GM19025 (cell line): ENCODE results near the gene COPS7A.

Source experiments
- ATAC-seq: cut with Tn5 transposase; IDR thresholded peaks from one replicate; pipeline ENCODE4 v1.9.1; 2021; ENCODE audit warnings: mild to moderate bottlenecking, low read depth, moderate library complexity; ENCODE audit not compliant: unreplicated experiment

The COPS7A gene

DNA sequence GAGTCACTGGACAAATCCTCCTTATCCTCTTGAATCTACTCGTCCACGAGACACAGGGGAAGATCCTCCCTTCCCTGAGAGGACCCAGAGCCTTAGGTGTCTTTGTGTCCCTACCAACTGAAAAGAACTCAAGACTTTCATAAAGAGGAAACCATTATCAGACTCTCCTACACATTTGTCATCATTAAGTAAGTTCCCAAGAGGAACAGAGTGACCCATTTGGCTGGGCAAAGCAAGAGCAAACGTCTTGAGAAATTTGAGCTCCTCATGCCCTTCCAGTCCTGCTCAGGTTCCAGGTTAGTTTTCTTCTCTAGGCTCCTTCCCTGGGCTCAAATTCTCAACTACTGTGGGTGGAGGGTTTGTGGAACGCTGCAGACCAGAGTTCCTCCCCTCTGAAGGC lies 23.4 kb downstream of the COPS7A start:
- ATAC-seq: no peak

- ATAC-seq: no peak
Observed at GRCh38 chr12:6748761-6749160, 24.9 kb downstream of the COPS7A start.

DNA sequence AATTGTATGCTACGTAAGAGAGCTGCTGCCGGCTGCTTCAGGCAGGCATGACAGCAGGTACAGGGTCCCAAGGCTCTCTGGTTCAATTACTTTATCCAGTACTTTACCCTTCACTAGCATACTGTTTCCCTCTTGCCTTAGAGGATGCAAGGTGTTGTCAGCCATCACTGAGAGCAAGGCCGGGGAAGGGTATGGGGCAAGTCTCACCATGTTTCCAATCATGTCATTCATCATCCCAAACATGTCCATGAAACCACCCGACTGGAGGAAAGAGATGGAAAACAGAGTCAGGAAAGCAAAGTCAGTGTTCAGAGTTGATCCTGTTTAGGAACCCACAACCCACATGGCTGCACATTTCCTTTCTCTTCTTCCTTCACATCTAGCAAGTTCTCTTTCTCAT lies 26.7 kb downstream of the COPS7A start:
- ATAC-seq: no peak

GRCh38 chr12:6751767-6752166 lies 27.9 kb downstream of the COPS7A start:
- no peak for ATAC-seq

DNA sequence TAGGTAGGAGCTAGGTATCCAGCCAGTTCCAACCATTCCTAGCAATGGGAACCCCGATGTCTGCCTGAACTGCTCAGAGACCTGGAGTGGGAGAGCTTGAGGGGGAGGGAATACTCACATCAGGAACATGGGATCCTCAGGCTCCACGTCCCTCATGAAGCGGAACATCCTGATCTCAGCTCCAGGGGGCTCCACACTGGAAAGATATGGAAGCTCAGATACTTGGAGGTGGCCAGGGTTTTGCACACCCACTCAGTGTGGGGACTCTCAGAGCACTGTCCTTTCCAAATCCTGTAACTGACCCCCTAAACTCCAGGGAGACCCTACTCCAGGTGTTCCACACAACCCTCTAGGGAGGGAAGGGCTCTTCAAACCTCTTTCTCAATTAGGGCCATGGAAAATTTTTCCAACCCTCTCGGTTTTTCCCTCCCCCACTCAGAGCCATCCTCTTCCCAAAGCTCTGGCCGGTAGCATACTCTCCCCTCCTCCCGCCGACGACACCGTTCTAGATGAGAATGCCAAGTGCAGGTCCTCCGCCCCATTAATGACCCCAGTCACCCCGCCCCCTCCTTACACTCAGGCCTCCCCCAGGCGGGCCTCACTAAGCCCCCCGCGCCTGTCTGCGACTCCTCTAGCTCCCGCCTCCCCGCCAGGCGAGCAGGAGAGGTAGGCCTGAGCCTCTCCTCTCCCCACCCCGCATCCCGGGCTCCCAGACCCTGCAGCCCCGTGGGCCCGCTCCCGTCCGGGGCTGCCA lies 28.5 kb downstream of the COPS7A start:
- peak; percentile 1 for ATAC-seq

DNA sequence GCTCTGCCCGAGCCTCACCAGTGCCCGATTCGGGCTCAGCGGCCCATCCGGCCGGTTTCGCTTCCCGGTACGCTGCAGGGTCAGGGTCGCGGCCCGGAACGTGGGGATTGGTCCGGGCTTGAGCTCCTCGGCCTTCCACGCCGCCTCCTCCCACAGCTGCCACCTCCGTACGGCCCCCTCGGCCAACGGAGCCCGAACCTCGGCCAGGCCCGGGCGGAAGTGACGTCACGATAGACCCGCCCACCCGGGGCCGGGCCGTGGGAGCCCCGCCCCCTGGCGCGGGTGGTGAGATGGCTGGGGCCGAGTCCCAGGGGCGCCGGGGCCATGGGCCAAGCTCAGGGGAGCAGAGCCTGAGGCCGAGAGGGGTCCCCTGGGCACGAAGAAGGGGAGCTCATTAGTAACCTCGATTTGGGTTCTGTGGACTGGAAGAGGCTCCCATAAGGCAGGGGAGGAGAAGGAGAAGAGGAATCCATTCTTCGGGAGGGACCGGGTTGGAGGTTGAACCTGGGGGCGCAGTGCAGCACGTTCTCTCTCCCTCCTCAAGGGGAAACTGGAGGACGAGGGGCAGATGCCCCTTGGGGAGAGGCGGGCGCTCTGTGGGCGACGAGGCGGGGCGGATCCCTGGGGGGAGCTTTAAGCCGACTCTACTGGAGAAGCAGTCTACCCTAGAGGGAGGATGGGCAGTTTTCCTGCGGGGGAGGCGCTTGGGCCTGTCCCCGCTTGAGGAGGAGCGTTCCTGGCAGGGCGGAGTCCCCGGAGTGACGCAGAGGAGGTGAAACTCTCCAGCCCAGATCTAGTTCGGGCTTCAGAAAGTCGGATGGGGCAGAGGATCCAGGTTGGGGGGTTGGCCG lies 29.3 kb downstream of the COPS7A start, which contains the start of gene MLF2:
Gene MLF2, minus strand, starts transcription at position 221 of the 851 bp plus-strand sequence. CDS start 807 bp downstream, outside the sequence.
- ATAC-seq: peak; percentile 79

- ATAC-seq: no peak
Observed at GRCh38 chr12:6753772-6754356, 30.0 kb downstream of the COPS7A start.

DNA sequence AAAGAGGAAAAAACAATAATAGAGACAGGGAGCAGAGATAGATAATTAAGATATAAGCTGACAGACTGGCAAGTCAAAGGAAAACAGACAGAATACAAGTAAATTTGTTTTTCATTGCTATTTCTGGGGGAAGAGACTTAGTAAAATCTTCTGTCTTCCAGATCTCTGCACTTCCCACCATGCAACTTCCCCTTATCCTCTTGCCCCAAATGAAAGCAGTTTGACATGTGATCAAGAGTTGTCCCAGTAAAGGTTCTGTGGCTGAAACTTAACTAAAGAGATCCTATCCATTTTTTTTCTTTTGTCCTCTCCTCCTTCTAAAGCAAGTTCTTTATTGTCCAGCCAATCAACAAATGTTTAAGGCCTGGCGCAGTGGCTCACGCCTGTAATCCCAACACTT lies 30.6 kb downstream of the COPS7A start:
- ATAC-seq: no peak

- ATAC-seq: no peak
Observed at GRCh38 chr12:6757028-6757690, 33.3 kb downstream of the COPS7A start.

DNA sequence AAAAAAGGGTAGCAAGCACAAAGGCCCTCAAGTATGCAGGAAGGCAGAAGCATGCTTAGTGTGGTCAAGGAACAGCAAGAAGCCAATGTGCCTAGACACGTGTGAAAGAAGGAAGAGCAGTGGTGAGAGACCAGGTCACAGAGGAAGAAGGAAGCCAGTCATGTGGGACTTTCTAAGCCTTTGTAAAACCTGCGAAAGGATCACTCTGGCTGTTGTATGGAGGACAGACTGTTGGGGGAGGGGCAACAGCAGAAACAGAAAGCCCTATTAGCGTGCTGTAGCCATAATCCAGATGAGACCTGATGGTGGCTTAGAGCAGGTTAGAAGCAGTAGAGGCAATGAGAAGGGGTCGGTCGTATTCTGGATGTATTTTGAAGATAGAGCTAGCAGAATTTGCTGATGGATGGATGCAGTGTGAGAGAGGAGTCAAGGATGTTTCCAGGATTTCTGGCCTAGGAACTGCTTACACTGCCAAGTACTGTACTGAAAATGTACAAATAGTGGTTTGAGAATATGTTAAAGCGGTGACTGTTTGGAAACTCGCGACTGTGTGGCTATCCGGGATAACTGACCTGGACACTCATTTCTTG lies 34.8 kb downstream of the COPS7A start:
- no peak for ATAC-seq

GRCh38 chr12:6759741-6760140 lies 35.9 kb downstream of the COPS7A start:
- no peak for ATAC-seq

DNA sequence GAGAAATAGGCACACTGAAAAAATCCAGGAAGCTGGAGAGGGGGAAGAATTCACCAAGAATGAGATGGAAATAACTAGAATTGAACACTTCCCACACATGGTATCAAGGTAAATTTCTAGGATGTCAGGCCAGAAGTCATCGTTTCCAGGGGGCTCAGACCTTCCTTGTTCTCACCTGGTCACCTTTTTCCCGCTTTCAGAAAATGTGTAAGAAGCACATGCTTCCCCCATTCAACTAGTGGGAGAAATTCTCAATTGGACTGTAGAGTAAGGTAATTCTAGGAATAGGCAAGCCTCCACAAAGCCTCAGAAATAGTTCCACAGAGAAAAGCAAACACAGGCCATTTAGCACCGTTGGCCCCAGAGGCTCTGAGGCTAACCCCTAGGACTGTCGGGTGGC lies 39.5 kb downstream of the COPS7A start:
- ATAC-seq: no peak

DNA sequence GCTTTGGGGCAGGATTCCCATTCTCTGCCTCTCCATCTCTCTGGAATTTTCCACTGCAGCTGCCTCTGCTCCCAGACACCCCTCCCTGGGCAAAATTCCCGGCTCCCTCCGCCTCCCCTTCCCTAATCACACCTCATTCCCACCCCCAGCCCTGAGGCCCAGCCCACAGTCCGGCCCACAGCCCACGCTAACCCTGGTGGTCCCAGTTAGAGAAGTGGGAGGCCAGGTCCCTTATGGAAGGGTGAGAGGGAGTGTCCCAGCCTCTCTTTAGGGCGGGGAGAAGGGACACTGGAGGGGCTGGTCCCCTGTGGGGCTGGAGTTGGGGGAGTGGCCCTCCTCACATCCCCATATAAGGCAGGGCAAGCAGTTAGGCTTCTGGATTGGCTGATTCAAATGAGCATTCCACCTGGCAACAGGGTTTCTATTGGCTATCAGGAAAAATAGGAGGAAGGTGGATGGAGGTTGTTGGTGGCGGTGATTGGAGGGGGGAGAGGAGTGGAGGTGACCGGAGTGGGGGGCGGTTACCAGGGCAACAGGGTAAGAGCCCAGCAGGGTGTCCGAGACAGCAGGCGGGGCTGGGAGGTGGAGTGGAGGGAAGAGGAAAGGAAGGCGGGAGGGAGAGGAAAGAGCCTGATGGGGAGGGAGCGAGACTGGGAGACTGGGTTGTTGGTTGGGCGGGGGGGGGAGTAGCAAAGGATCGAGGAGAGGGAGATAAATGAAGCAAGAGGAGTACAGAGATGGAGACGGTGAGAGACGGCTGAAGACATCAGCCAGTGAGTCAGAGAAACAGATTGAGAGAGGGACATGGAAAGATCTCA lies 40.4 kb downstream of the COPS7A start:
- peak; percentile 72 for ATAC-seq

GRCh38 chr12:6765048-6765633 lies 41.3 kb downstream of the COPS7A start:
- ATAC-seq: no peak

DNA sequence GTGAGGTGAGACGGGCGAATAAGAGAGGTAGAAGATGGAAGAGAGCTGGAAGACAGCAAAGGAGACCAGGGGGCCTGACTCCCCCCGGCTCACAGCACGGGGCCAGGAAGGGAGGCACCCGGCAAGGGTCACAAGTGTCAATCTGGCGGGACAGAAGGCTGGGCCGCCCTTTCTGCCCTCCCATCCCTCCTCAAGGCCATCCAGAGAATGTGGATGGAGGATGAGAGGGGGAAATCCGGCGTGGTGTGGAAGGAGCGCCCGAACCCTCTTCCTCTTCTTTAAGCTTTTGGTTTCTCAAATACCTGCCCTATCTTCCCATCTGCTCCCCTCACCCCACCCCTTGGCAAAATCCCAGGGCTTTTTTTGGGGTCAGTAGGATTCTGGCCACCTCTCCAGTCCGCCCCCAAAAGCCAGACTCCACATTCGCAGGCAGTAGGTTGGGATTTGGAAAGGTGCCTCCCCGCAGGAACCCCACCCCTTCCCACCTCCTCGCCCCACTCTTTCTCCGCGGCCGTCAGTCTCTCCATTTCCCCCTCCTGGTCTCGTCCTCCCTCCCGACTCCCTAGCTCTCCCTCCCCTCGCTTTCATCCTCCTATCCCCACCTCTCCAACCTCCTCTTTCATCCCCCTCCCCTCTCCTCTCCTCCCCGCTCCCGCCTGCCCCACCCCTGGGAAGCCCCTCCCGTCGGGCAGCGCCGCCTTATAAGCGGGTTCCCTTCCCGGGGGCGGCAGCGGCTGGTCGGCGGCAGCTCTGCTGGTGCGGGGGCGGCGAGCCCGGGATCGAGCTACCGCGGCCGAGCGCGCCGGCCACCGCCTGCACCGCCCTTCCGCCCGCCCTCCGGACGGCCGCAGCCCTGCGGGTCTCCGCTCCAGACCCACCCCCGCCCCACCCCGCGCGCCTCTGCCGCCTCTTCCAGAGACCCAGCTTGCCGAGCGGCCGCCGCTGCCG lies 42.1 kb downstream of the COPS7A start, which contains the start of gene PTMS:
Gene PTMS, plus strand, starts transcription at position 730 of the 948 bp plus-strand sequence. CDS start 343 bp downstream, outside the sequence.
- peak; percentile 11 for ATAC-seq

DNA sequence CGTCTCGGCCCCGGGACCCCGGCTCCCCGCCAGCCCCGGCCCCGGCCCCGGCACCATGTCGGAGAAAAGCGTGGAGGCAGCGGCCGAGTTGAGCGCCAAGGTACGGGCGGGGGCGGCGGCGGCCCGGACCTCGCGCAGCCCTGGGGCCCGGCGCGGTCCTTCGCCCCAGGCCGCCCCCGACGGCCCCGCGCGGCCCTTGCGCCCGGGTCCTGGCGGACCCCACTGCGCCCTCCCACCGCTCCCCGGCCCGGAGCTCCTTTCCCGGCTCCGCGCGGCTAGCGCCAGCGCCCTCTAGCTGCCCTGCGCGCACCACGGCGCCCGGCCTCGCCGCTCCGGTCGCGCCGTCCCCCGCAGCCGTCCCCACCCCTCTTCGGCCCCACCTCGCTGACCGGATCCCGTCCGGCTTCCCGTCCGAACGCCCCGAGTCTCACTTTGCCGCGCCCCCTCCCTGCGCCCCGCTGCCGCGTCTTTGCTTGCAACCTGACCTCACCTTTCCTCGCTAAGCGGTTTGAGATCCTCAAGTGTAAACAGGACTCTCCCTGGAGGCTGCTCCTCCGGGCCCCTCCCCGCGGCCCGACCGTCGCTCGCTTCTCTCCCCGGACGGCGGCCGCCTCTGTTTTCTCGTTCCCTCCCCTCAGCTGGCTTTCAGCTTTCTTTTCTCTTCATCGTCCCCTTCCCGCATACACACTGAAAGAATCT lies 43.0 kb downstream of the COPS7A start:
- peak; percentile 52 for ATAC-seq
